ENCODE data around the gene CD300A.

GRCh38 chr17:74454197-74455024, 12.0 kb upstream of the CD300A start:
- TF ChIP-seq GATA2 (IDR thresholded peaks at IDR 0.05; ENCODE audit: low read depth, low read length) (no peak), GATA3 (IDR thresholded peaks at IDR 0.05; ENCODE audit: low read depth, low read length) (no peak)
